Muscle layer of colon (tissue), 2 donors: ENCODE results near the gene PACSIN3.

Source experiments
- H3K27ac ChIP-seq: one replicate; pipeline ENCODE4 v1.7.0; 2013; ENCODE audit warnings: low read depth, mild to moderate bottlenecking, low read length, moderate library complexity
- H3K27me3 ChIP-seq, 2 donors: one replicate each; pipeline ENCODE4 v1.7.0; 2013; ENCODE audit warnings: low read length in 2 of 2, mild to moderate bottlenecking in 2 of 2; ENCODE audit not compliant: insufficient read depth in 2 of 2, control insufficient read depth in 1 of 2
- H3K36me3 ChIP-seq: one replicate; pipeline ENCODE4 v1.7.0; 2013; ENCODE audit warnings: mild to moderate bottlenecking, low read length; ENCODE audit not compliant: insufficient read depth
- H3K4me1 ChIP-seq: one replicate; pipeline ENCODE4 v1.7.0; 2013; ENCODE audit warnings: mild to moderate bottlenecking, low read length; ENCODE audit not compliant: insufficient read depth
- H3K4me3 ChIP-seq, 2 donors: one replicate each; pipeline ENCODE4 v1.7.0; 2013; ENCODE audit warnings: low read length in 2 of 2, low read depth in 1 of 2, mild to moderate bottlenecking in 1 of 2, moderate library complexity in 1 of 2
- H3K9ac ChIP-seq: one replicate; pipeline ENCODE4 v1.7.0; 2013; ENCODE audit warnings: low read length
- H3K9me3 ChIP-seq: one replicate; pipeline ENCODE4 v1.7.0; 2013; ENCODE audit warnings: mild to moderate bottlenecking, low read length
- donor health status: abdominal sarcoma.
- donor health status: Adenocarcinoma of cecum.

The PACSIN3 gene

GRCh38 chr11:47171856-47172255 is 14.4 kb downstream of the PACSIN3 start:
- peaks cover 46% of the 10 kb centered on the region for H3K4me1 ChIP-seq
- H3K36me3 ChIP-seq, result peaks cover 76% of the 10 kb centered on the region
- H3K9me3 ChIP-seq, result no peaks in the 10 kb centered on the region
- no peaks in the 10 kb centered on the region for H3K27me3 ChIP-seq
- H3K9ac ChIP-seq, result peak overlapping the region; percentile 33
- H3K27ac ChIP-seq, result no peak overlapping the region
- no peak overlapping the region for H3K4me3 ChIP-seq

- no peak overlapping the region for H3K4me3 ChIP-seq
- H3K27me3 ChIP-seq, result no peaks in the 10 kb centered on the region
- peaks cover 82% of the 10 kb centered on the region for H3K36me3 ChIP-seq
- H3K27ac ChIP-seq, result no peak overlapping the region
- peak overlapping the region; percentile 33 for H3K9ac ChIP-seq
- no peaks in the 10 kb centered on the region for H3K9me3 ChIP-seq
- H3K4me1 ChIP-seq, result peaks cover 46% of the 10 kb centered on the region
These were observed 15.0 kb downstream of the PACSIN3 start for GRCh38 chr11:47171061-47171838.

- H3K36me3 ChIP-seq, result peaks cover 68% of the 10 kb centered on the region
- H3K9me3 ChIP-seq, result no peaks in the 10 kb centered on the region
- no peak overlapping the region for H3K27ac ChIP-seq
- no peak overlapping the region for H3K4me3 ChIP-seq
- peaks cover 15% of the 10 kb centered on the region for H3K4me1 ChIP-seq
- no peaks in the 10 kb centered on the region for H3K27me3 ChIP-seq
- H3K9ac ChIP-seq, result no peak overlapping the region
These were observed 19.9 kb downstream of the PACSIN3 start for GRCh38 chr11:47166368-47166767.

- Histone ChIP-seq H3K9me3 (no peaks in the 10 kb centered on the region), H3K4me1 (peaks cover 16% of the 10 kb centered on the region), H3K9ac (no peak overlapping the region), H3K27ac (no peak overlapping the region), H3K4me3 (no peak overlapping the region), H3K27me3 (no peaks in the 10 kb centered on the region), H3K36me3 (peaks cover 60% of the 10 kb centered on the region)
These were observed 20.9 kb downstream of the PACSIN3 start for GRCh38 chr11:47165253-47165840.

GRCh38 chr11:47164321-47164720 is 21.9 kb downstream of the PACSIN3 start:
- Histone ChIP-seq H3K9me3 (no peaks in the 10 kb centered on the region), H3K4me1 (peaks cover 16% of the 10 kb centered on the region), H3K4me3 (no peak overlapping the region), H3K36me3 (peaks cover 53% of the 10 kb centered on the region), H3K27me3 (no peaks in the 10 kb centered on the region), H3K27ac (no peak overlapping the region), H3K9ac (no peak overlapping the region)

- Histone ChIP-seq H3K4me1 (peaks cover 16% of the 10 kb centered on the region), H3K9me3 (no peaks in the 10 kb centered on the region), H3K9ac (no peak overlapping the region), H3K4me3 (no peak overlapping the region), H3K27me3 (no peaks in the 10 kb centered on the region), H3K27ac (no peak overlapping the region), H3K36me3 (peaks cover 50% of the 10 kb centered on the region)
These were observed 22.3 kb downstream of the PACSIN3 start for GRCh38 chr11:47163898-47164297.

- Histone ChIP-seq H3K9ac (no peak overlapping the region), H3K9me3 (no peaks in the 10 kb centered on the region), H3K27ac (no peak overlapping the region), H3K4me1 (peaks cover 16% of the 10 kb centered on the region), H3K27me3 (no peaks in the 10 kb centered on the region), H3K4me3 (no peak overlapping the region), H3K36me3 (peaks cover 44% of the 10 kb centered on the region)
These were observed 23.0 kb downstream of the PACSIN3 start for GRCh38 chr11:47163193-47163592.

- no peak overlapping the region for H3K27ac ChIP-seq
- no peaks in the 10 kb centered on the region for H3K9me3 ChIP-seq
- no peak overlapping the region for H3K4me3 ChIP-seq
- peaks cover 16% of the 10 kb centered on the region for H3K4me1 ChIP-seq
- H3K36me3 ChIP-seq, result peaks cover 36% of the 10 kb centered on the region
- H3K9ac ChIP-seq, result no peak overlapping the region
- H3K27me3 ChIP-seq, result no peaks in the 10 kb centered on the region
These were observed 23.8 kb downstream of the PACSIN3 start for GRCh38 chr11:47162426-47162825.

GRCh38 chr11:47161890-47162289 is 24.3 kb downstream of the PACSIN3 start:
- H3K9me3 ChIP-seq, result no peaks in the 10 kb centered on the region
- H3K4me3 ChIP-seq, result no peak overlapping the region
- H3K9ac ChIP-seq, result no peak overlapping the region
- H3K4me1 ChIP-seq, result peaks cover 16% of the 10 kb centered on the region
- H3K27me3 ChIP-seq, result no peaks in the 10 kb centered on the region
- H3K27ac ChIP-seq, result no peak overlapping the region
- peaks cover 31% of the 10 kb centered on the region for H3K36me3 ChIP-seq

- no peaks in the 10 kb centered on the region for H3K9me3 ChIP-seq
- no peaks in the 10 kb centered on the region for H3K27me3 ChIP-seq
- H3K36me3 ChIP-seq, result peaks cover 25% of the 10 kb centered on the region
- no peak overlapping the region for H3K9ac ChIP-seq
- H3K27ac ChIP-seq, result no peak overlapping the region
- peaks cover 16% of the 10 kb centered on the region for H3K4me1 ChIP-seq
- H3K4me3 ChIP-seq, result no peak overlapping the region
These were observed 24.9 kb downstream of the PACSIN3 start for GRCh38 chr11:47161134-47161854.

- Histone ChIP-seq H3K27ac (no peak overlapping the region), H3K27me3 (no peaks in the 10 kb centered on the region), H3K4me3 (no peak overlapping the region), H3K9ac (no peak overlapping the region), H3K9me3 (no peaks in the 10 kb centered on the region), H3K4me1 (peaks cover 16% of the 10 kb centered on the region), H3K36me3 (peaks cover 22% of the 10 kb centered on the region)
These were observed 25.5 kb downstream of the PACSIN3 start for GRCh38 chr11:47160753-47161133.
